Neuron (in vitro differentiated cells): ENCODE results near the gene MTAP.
"Not testable (repeated sequence)": the region's sequence is repeated elsewhere in the genome, so short reads cannot be mapped to it uniquely, and the experiment has no call there.

Experiments
- H2AFZ ChIP-seq: one replicate; pipeline ENCODE4 v1.6.1; 2013; ENCODE audit warnings: low read depth, mild to moderate bottlenecking, inconsistent platforms, low read length, moderate library complexity
- H3K27me3 ChIP-seq: one replicate; pipeline ENCODE4 v1.6.1; 2013; ENCODE audit warnings: low read length; ENCODE audit not compliant: insufficient read depth
- H3K36me3 ChIP-seq: one replicate; pipeline ENCODE4 v1.6.1; 2013; ENCODE audit warnings: low read length; ENCODE audit not compliant: insufficient read depth
- H3K4me1 ChIP-seq: one replicate; pipeline ENCODE4 v1.6.1; 2013; ENCODE audit warnings: low read length; ENCODE audit not compliant: insufficient read depth
- H3K4me3 ChIP-seq: 2 replicates; pipeline ENCODE4 v1.5.1; 2013; ENCODE audit warnings: mild to moderate bottlenecking, low read length, moderate library complexity
- H3K9me3 ChIP-seq: one replicate; pipeline ENCODE4 v1.6.1; 2013; ENCODE audit warnings: low read length

The MTAP gene

DNA sequence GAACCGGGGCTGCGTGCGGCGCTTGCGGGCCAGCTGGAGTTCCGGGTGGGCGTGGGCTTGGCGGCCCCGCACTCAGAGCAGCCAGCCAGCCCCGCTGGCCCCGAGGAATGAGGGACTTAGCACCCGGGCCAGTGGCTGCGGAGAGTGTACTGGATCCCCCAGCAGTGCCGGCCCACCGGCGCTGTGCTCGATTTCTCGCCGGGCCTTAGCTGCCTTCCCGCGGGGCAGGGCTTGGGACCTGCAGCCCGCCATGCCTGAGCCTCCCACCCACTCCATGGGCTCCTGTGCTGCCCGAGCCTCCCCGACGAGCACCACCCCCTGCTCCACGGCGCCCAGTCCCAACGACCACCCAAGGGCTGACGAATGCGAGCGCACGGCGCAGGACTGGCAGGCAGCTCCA is 156.8 kb downstream of the MTAP start:
- H3K27me3 ChIP-seq, H3K36me3 ChIP-seq, H3K9me3 ChIP-seq, H2AFZ ChIP-seq, H3K4me1 ChIP-seq, H3K4me3 ChIP-seq: not testable (repeated sequence)

DNA sequence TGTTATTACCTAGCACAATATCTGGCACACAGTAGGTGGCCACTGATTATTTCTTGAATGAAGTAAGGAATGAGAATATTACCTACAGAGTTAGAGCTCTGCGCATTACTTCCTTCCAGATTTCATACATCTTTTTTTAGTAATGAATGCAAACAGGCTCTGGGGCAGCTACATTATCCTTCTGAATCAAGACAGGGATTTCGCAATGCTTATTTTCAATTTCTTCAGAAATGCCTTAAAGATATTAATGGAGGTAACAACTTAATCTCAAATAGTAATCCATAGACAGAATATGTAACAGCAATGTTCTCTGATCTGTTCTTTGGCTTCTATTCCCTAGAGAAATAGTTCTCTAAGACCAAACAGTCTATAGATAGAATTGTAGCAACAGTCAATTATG is 159.1 kb downstream of the MTAP start:
- Histone ChIP-seq H3K27me3 (peaks cover 26% of the 10 kb centered on the region), H3K4me3 (no peak overlapping the region), H3K36me3 (no peaks in the 10 kb centered on the region), H3K9me3 (peaks cover 2% of the 10 kb centered on the region), H3K4me1 (no peaks in the 10 kb centered on the region), H2AFZ (no peak overlapping the region)

DNA sequence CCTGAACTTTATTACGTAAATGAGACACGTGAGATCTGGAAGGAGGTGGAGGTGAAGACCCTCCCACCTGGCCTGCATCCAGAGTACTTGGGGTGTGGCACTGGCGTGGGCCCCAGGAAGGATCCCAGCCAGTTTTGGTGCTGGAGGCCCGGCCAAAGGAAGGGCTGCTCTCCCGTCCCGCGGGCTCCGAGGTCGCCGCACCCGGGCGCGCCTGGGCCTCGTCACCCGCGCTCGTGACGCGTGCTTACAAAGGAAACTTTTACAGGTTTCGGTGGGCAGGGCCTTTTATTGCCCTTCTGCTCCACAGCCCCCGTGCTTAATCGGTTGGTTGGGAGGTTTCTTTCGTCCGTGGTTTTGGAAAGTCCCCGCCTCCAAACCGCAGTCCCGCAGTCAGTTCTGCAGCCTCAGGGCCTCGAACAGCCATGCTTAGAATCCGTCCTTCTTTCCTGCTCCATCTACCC is 162.5 kb downstream of the MTAP start:
- Histone ChIP-seq H2AFZ (no peak overlapping the region), H3K27me3 (peaks cover 59% of the 10 kb centered on the region), H3K9me3 (peaks cover 8% of the 10 kb centered on the region), H3K4me1 (peaks cover 3% of the 10 kb centered on the region), H3K4me3 (peak overlapping the region; percentile 21), H3K36me3 (no peaks in the 10 kb centered on the region)

DNA sequence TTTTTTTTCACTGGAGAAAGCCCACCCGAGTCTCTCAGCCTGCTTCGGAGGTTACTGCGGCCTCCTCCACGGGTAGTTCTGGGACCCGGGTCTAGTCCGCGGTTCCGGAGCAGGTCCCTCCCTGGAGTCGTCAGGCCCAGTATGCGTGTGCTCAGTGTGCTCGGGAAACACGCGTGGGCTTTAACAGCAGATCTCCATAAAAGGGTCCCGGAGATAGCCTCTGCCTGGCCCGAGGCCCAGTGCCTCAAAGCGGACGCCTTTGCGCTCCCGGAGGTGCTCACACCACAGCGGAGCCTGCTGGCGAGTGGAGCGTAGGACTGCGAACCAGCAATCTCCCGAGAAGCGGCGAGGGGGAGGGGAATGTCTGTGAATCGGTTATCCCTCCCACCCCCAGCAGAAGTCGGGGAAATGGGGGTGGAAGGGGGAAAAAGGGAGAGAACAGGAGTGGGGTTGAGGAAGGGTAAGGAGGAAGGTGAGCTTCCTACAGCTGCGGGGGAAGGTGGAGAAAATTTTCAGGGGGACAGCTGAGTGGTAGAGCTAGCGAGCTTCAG is 163.0 kb downstream of the MTAP start:
- Histone ChIP-seq H3K4me1 (peaks cover 3% of the 10 kb centered on the region), H3K4me3 (peak overlapping the region; percentile 21), H3K9me3 (peaks cover 8% of the 10 kb centered on the region), H2AFZ (no peak overlapping the region), H3K36me3 (no peaks in the 10 kb centered on the region), H3K27me3 (peaks cover 64% of the 10 kb centered on the region)

DNA sequence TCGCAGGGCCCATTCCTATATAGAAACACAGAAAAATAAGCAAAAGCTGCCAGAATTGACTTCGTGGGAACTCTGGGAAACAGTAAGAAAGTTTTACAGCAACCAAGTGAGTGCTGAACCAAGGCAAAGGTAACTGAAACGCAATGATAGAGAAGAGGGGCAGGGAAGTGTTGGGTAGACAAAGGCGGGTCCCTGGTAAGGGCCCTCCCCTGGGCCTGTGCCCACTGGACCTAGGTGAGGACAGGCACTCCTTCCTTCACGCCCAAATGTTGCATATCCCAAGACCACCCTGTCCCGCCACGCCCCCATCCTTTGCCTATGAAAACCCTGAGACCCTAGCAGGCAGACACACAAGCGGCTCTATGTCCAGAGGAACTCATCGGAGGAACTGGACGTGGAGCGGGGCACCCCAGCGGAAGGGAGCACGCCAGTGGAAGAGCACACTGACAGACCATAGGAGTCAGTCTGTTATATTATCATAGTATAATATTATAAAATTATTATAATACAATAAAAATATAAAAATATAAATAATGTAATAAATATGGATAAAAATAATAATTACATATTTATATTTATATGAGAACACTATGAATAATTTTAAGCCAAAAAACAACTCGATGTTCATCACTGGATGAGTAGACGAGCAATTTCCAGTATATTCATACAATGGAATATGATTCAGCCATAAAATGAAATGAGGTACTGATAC is 163.9 kb downstream of the MTAP start:
- Histone ChIP-seq H3K36me3 (no peaks in the 10 kb centered on the region), H3K27me3 (peaks cover 68% of the 10 kb centered on the region), H3K4me1 (peaks cover 3% of the 10 kb centered on the region), H3K9me3 (peaks cover 8% of the 10 kb centered on the region), H3K4me3 (no peak overlapping the region), H2AFZ (no peak overlapping the region)

DNA sequence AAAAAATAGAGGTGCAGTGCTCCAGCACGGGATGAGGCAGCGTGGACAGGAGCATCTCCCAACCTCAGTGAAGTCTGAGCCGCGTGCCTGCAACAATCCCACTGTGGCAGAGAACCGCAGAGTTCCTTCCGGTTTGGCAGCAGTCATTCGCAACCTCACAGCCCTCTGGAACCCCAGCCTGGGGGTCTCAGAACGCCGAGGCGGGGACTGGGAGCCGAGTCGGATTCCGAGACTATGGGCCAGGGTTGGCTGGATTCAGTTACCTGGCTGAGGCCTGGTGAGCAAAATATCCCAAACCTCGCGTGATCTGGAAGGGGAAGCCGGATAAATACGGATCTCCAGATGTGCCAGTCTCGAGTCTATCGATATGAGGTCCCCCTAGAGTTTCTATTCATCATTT is 164.7 kb downstream of the MTAP start:
- Histone ChIP-seq H3K4me1 (peaks cover 3% of the 10 kb centered on the region), H3K36me3 (no peaks in the 10 kb centered on the region), H3K4me3 (no peak overlapping the region), H3K27me3 (peaks cover 76% of the 10 kb centered on the region), H2AFZ (no peak overlapping the region), H3K9me3 (peaks cover 8% of the 10 kb centered on the region)

DNA sequence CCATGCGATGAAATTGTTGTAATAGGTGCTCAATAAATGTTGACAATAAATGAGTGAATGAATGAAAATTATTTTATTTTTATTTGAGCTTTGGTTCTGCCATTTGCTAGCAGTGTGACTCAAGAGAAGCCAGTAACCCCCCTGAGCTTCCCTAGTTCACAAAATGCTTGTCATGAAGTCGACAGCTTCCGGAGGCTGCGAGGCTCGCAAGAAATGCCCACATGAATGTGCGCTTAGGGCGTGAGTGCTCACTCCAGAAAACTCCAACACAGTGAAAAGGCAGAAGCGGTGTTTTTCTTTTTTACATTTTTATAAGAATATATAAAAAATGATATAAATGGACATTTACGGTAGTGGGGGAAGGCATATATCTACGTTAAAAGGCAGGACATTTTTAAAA is 165.3 kb downstream of the MTAP start:
- Histone ChIP-seq H3K9me3 (peaks cover 6% of the 10 kb centered on the region), H3K4me1 (peaks cover 3% of the 10 kb centered on the region), H3K4me3 (no peak overlapping the region), H3K36me3 (no peaks in the 10 kb centered on the region), H3K27me3 (peaks cover 82% of the 10 kb centered on the region), H2AFZ (no peak overlapping the region)

DNA sequence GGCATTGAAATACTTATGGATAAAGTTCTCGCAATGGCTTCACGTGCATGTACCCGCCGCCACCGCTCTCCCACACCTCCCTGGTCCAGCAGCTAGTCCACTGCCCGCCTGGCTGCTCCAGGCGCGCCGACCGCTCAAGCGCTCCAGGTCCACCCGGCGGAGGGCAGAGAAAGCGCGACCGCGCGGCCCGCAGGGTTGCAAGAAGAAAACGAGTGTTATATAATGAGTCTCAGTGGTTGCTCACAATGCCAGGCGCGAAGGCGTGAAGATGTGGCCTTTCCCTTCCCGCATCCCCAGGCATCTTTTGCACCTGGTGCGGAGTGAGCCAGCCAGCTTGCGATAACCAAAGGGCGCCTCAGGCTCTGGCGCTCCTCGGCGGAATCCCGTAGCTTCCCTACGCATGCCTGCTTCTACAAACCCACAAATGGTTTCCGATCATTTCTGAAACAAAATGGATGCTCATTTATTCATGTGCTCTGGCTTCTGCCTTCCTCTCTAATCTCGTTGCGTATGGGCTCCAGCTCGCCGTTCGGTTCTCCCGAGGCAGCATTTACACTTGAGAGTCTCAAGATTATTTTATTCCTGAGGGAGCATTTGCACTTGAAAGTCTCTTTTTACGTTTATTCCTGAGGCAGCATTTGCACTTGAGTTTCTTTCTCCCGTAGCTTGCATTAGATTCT is 166.0 kb downstream of the MTAP start:
- H3K4me3 ChIP-seq: no peak overlapping the region
- peaks cover 6% of the 10 kb centered on the region for H3K9me3 ChIP-seq
- peak overlapping the region; percentile 6 for H2AFZ ChIP-seq
- H3K27me3 ChIP-seq: peaks cover 88% of the 10 kb centered on the region
- H3K36me3 ChIP-seq: no peaks in the 10 kb centered on the region
- H3K4me1 ChIP-seq: peaks cover 3% of the 10 kb centered on the region

DNA sequence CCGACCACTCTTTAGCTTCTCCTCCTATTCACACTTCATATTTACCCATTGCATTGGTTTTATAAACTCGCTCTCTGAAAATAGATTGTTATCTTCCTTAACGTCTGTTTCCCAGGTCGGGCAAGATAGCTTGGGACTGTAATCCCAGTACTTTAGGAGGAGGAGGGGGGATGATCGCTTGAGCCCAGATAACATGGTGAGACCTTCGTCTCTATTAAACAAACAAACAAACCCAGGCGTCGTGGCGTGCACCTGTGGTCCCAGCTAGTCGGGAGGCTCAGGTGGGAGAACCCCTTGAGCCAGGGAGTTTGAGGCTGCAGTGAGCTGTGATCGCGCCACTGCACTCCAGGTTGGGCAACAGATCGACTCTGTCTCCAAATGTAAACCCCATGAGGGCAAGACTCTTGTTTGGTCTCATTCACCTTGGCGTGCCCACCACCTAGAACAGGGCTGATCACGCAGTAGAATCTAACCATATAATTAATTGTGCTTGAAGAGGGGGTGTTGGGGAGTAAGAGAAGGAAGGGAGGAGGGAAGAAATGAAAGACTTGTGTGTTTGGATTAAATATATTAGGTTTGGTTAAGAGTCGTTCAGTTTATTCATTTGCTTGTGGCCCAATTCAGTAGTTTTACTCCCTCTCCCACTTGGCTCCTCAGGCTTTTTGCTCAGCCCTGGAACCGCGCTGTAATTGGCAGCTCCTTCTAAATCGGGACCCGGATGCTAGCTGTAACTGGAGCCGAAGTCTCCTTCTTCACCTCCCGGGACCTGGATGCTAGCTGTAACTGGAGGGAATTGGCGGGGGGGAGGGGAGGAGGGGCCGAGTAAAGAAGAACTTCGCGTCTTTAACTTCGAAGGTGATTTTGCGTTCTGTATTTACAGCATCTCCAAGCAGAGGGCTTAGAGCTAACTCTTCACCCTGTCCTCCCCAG is 166.8 kb downstream of the MTAP start:
- Histone ChIP-seq H2AFZ (no peak overlapping the region), H3K27me3 (peaks cover 93% of the 10 kb centered on the region), H3K4me3 (no peak overlapping the region), H3K36me3 (no peaks in the 10 kb centered on the region), H3K9me3 (peaks cover 6% of the 10 kb centered on the region), H3K4me1 (peaks cover 5% of the 10 kb centered on the region)

DNA sequence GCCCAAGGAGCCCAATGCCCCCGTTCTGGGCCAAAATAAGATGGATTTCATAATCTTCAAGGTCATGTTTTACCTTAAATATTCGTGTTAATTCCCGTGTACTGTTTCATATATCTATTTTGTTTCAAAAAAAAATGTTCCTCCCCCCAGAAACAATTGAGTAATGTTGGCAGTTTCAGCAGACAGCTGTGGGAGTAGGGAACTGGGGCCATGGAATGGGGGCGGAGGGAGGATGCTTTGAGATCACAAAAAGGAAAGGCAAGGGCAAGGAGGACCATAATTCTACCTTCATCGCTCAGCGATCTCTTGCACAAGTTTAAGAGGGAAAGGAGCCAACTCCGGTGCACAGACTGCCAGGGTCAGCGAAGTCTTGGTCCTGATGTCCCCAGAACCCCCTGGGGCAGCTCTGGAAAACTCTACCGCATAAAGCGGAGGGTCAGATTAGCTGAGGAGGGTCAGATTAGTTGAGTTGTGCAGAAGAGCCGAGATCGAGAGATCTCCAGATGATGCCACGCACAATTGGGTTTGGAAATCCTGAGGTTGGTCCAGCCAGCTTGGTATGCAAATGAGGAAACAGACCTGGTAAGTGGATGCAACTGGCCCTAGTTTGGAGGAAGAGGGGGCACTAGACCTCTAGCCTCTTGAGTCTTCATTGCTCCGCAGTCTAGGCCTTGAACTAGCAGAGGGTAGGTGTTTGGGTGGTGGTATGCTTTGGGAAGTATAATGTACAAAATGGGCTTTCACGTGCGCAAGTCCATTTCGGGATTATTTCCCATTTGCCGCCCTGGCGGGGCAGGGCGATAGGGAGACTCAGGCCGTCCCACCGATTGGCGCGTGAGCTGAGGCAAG is 167.7 kb downstream of the MTAP start:
- Histone ChIP-seq H3K4me3 (no peak overlapping the region), H3K4me1 (peaks cover 8% of the 10 kb centered on the region), H3K27me3 (peaks cover 95% of the 10 kb centered on the region), H3K36me3 (no peaks in the 10 kb centered on the region), H3K9me3 (peaks cover 6% of the 10 kb centered on the region), H2AFZ (no peak overlapping the region)

DNA sequence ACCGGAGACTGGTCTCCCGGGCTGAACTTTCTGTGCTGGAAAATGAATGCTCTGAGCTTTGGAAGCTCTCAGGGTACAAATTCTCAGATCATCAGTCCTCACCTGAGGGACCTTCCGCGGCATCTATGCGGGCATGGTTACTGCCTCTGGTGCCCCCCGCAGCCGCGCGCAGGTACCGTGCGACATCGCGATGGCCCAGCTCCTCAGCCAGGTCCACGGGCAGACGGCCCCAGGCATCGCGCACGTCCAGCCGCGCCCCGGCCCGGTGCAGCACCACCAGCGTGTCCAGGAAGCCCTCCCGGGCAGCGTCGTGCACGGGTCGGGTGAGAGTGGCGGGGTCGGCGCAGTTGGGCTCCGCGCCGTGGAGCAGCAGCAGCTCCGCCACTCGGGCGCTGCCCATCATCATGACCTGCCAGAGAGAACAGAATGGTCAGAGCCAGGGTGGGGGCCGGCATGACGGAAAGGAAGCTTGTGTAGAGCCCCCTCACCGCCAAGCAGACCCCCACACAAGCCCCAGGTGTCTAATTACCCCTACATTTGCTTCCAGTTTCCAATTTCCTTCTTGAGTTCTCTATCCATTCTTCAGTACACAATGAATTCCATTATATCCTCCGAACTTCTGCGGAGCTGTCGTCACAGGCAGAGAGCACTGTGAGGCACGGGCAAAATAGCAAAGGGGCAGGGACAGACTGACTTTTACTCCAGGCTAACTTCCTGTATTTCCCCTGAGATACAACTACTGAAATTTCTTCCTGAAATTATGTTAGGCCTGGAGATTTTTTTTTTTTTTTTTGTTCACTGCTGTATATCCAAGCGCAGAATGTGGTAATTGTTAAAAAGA is 168.6 kb downstream of the MTAP start:
- Histone ChIP-seq H3K4me1 (peaks cover 8% of the 10 kb centered on the region), H3K27me3 (peaks cover 95% of the 10 kb centered on the region), H2AFZ (no peak overlapping the region), H3K36me3 (no peaks in the 10 kb centered on the region), H3K4me3 (no peak overlapping the region), H3K9me3 (peaks cover 6% of the 10 kb centered on the region)
